Stimulated activated CD4-positive, alpha-beta T cell treated with anti-CD3 and anti-CD28 coated beads, Interleukin-1b, Interleukin-23, amount 100 ng/mL, for 24 hours (primary cell): ENCODE measurements around the gene IMP3.
"Not testable (repeated sequence)": the region's sequence is repeated elsewhere in the genome, so short reads cannot be mapped to it uniquely, and the experiment has no call there.

Experiments
- DNase-seq, 4 experiments: peaks; one replicate each; pipeline ENCODE4 v3.0.0-alpha.2; 2020; ENCODE audit warnings: low read depth in 4 of 4, low spot score in 1 of 4

The IMP3 gene

GRCh38 chr15:75639709-75640482 is at the start of gene IMP3:
IMP3 (minus strand) TSS chr15:75640224; CDS start chr15:75640168, 56 bp downstream.
- peak; percentile 80 to 91 (median 84) for DNase-seq

- DNase-seq, result not testable (repeated sequence)
Measured at GRCh38 chr15:75689429-75689828, 49.4 kb upstream of the IMP3 start.

GRCh38 chr15:75688831-75689230 is 48.8 kb upstream of the IMP3 start:
- no peak for DNase-seq

GRCh38 chr15:75688278-75688557 is 48.2 kb upstream of the IMP3 start:
- DNase-seq, result no peak

GRCh38 chr15:75687486-75688277 is 47.7 kb upstream of the IMP3 start:
- no peak for DNase-seq

GRCh38 chr15:75686212-75686642 is 46.2 kb upstream of the IMP3 start:
- DNase-seq, result peak; percentile 34 to 67 (median 60)

GRCh38 chr15:75685195-75685594 is 45.2 kb upstream of the IMP3 start:
- no peak for DNase-seq

- no peak for DNase-seq
Measured at GRCh38 chr15:75684648-75685047, 44.6 kb upstream of the IMP3 start.

GRCh38 chr15:75683646-75684312 is 43.8 kb upstream of the IMP3 start:
- DNase-seq, result peak; percentile 25 to 60 (median 52)

- DNase-seq, result no peak
Measured at GRCh38 chr15:75682181-75683135, 42.4 kb upstream of the IMP3 start.

- DNase-seq, result no peak
Measured at GRCh38 chr15:75680007-75680789, 40.2 kb upstream of the IMP3 start.

- not testable (repeated sequence) for DNase-seq
Measured at GRCh38 chr15:75678324-75678690, 38.3 kb upstream of the IMP3 start.

- no peak for DNase-seq
Measured at GRCh38 chr15:75677465-75678323, 37.7 kb upstream of the IMP3 start.

GRCh38 chr15:75676688-75677464 is 36.9 kb upstream of the IMP3 start:
- DNase-seq, result no peak

- no peak for DNase-seq
Measured at GRCh38 chr15:75675579-75676404, 35.8 kb upstream of the IMP3 start.

GRCh38 chr15:75674366-75674765 is 34.3 kb upstream of the IMP3 start:
- DNase-seq, result no peak

- DNase-seq, result no peak
Measured at GRCh38 chr15:75673426-75674235, 33.6 kb upstream of the IMP3 start.
